Neuronal stem cell (in vitro differentiated cells): ENCODE results near the gene ZNF140.

Experiments used
- DNase-seq: peaks from one replicate; pipeline ENCODE4 v3.0.0-alpha.2; 2013; ENCODE audit warnings: low spot score
- H2AFZ ChIP-seq: one replicate; pipeline ENCODE4 v1.6.1; 2013; ENCODE audit warnings: mild to moderate bottlenecking, low read length, inconsistent platforms
- H2AK5ac ChIP-seq: 2 replicates; pipeline ENCODE4 v1.6.1; 2013; ENCODE audit warnings: low read depth, mild to moderate bottlenecking, inconsistent platforms, low read length, moderate library complexity, mixed read lengths
- H2BK120ac ChIP-seq: 2 replicates; pipeline ENCODE4 v1.6.1; 2013; ENCODE audit warnings: low read depth, mild to moderate bottlenecking, inconsistent platforms, low read length, moderate library complexity, mixed read lengths
- H2BK12ac ChIP-seq: one replicate; pipeline ENCODE4 v1.6.1; 2013; ENCODE audit warnings: low read length, inconsistent platforms
- H2BK15ac ChIP-seq: 2 replicates; pipeline ENCODE4 v1.6.1; 2013; ENCODE audit warnings: mild to moderate bottlenecking, low read length, inconsistent platforms, mixed read lengths
- H2BK5ac ChIP-seq: one replicate; pipeline ENCODE4 v1.6.1; 2013; ENCODE audit warnings: inconsistent platforms, mild to moderate bottlenecking, low read length, moderate library complexity
- H3K14ac ChIP-seq: one replicate; pipeline ENCODE4 v1.6.1; 2013; ENCODE audit warnings: low read length, inconsistent platforms
- H3K18ac ChIP-seq: 2 replicates; pipeline ENCODE4 v1.6.1; 2013; ENCODE audit warnings: low read length, inconsistent platforms
- H3K23ac ChIP-seq: 2 replicates; pipeline ENCODE4 v1.6.1; 2013; ENCODE audit warnings: low read depth, mild to moderate bottlenecking, mixed read lengths, low read length, inconsistent platforms; ENCODE audit not compliant: poor library complexity
- H3K27ac ChIP-seq: replicated peaks from 3 replicates; pipeline ENCODE4 v1.5.1; 2013; ENCODE audit warnings: low read length, inconsistent platforms
- H3K27me3 ChIP-seq, 3 experiments: 2 replicates each; pipeline ENCODE4 v1.6.1; 2013; ENCODE audit warnings: low read length in 3 of 3, mild to moderate bottlenecking in 2 of 3, inconsistent platforms in 1 of 3, low read depth in 1 of 3, mixed read lengths in 1 of 3, moderate library complexity in 1 of 3; ENCODE audit not compliant: control insufficient read depth in 3 of 3, insufficient read depth in 3 of 3
- H3K36me3 ChIP-seq, 2 donors: replicated peaks in 1 of 2; 2 replicates each; pipeline ENCODE4 v1.6.1; 2013; ENCODE audit warnings: low read length in 2 of 2; ENCODE audit not compliant: control insufficient read depth in 2 of 2, insufficient read depth in 2 of 2
- H3K4ac ChIP-seq: 2 replicates; pipeline ENCODE4 v1.6.1; 2013; ENCODE audit warnings: inconsistent platforms, mild to moderate bottlenecking, low read length, moderate library complexity
- H3K4me1 ChIP-seq, 2 donors: 1 replicate in 1 of 2; 2 replicates in 1 of 2; pipeline ENCODE4 v1.6.1; 2013; ENCODE audit warnings: low read length in 2 of 2, low read depth in 1 of 2; ENCODE audit not compliant: control insufficient read depth in 2 of 2, insufficient read depth in 1 of 2
- H3K4me2 ChIP-seq: one replicate; pipeline ENCODE4 v1.6.1; 2013; ENCODE audit warnings: mild to moderate bottlenecking, low read length, inconsistent platforms; ENCODE audit not compliant: insufficient read depth, poor library complexity, severe bottlenecking
- H3K4me3 ChIP-seq, 2 donors: 2 replicates each; pipeline ENCODE4 v1.5.1; 2013; ENCODE audit warnings: low read length in 2 of 2, mild to moderate bottlenecking in 2 of 2, inconsistent platforms in 1 of 2, moderate library complexity in 1 of 2
- H3K79me1 ChIP-seq: one replicate; pipeline ENCODE4 v1.6.1; 2013; ENCODE audit warnings: low read depth, mild to moderate bottlenecking, inconsistent platforms, low read length, moderate library complexity
- H3K9ac ChIP-seq: one replicate; pipeline ENCODE4 v1.6.1; 2013; ENCODE audit warnings: mild to moderate bottlenecking, low read depth, low read length, inconsistent platforms; ENCODE audit not compliant: poor library complexity
- H3K9me3 ChIP-seq, 2 donors: replicated peaks in 1 of 2; 2 replicates each; pipeline versions ENCODE3 to v1.6.1; 2013; ENCODE audit warnings: low read length in 2 of 2, mild to moderate bottlenecking in 2 of 2, inconsistent platforms in 1 of 2, low read depth in 1 of 2, mixed read lengths in 1 of 2, moderate library complexity in 1 of 2; ENCODE audit not compliant: control insufficient read depth in 2 of 2, insufficient read depth in 1 of 2
- H4K8ac ChIP-seq: one replicate; pipeline ENCODE4 v1.6.1; 2013; ENCODE audit warnings: low read depth, mild to moderate bottlenecking, inconsistent platforms, low read length, moderate library complexity
- H4K91ac ChIP-seq: one replicate; pipeline ENCODE4 v1.6.1; 2013; ENCODE audit warnings: low read length, low read depth, mild to moderate bottlenecking, inconsistent platforms; ENCODE audit not compliant: poor library complexity
- WGBS, 2 donors: extraction: QIAGEN DNeasy Blood & Tissue Kit; methylation state at CpG; one replicate each; pipeline ENCODE4 v1.1.7; 2013; ENCODE audit warnings: missing lambda C conversion rate in 2 of 2, mixed read lengths in 1 of 2; ENCODE audit not compliant: insufficient read length in 2 of 2, insufficient replicate concordance in 1 of 2; ENCODE audit errors: extremely low coverage in 2 of 2; 5-methylcytosine and 5-hydroxymethylcytosine counted together

The ZNF140 gene

GRCh38 chr12:133108150-133108549, 27.4 kb downstream of the ZNF140 start:
- Histone ChIP-seq H3K18ac (no peak overlapping the region), H4K8ac (no peak overlapping the region), H2AFZ (no peak overlapping the region), H4K91ac (no peak overlapping the region), H3K79me1 (no peaks in the 10 kb centered on the region), H2BK12ac (no peak overlapping the region), H3K4me3 (no peak overlapping the region), H3K4me1 (no peaks in the 10 kb centered on the region), H3K9me3 (peaks cover 32 to 95% of the 10 kb centered on the region in 2 donors), H2BK15ac (no peak overlapping the region), H3K23ac (no peak overlapping the region), H3K14ac (no peak overlapping the region), H2BK120ac (no peak overlapping the region), H3K27ac (no peak overlapping the region), H3K4ac (no peak overlapping the region), H3K9ac (no peak overlapping the region), H3K27me3 (no peaks in the 10 kb centered on the region), H2AK5ac (no peak overlapping the region), H2BK5ac (no peak overlapping the region), H3K36me3 (peaks cover 17 to 71% of the 10 kb centered on the region in 2 donors), H3K4me2 (no peak overlapping the region)
- no CpG with 5 or more reads among the region's 2 CpGs for WGBS, 2 donors
- DNase-seq, result no peak

- Histone ChIP-seq H3K18ac (no peak overlapping the region), H3K79me1 (no peaks in the 10 kb centered on the region), H3K27me3 (no peaks in the 10 kb centered on the region), H3K4ac (no peak overlapping the region), H4K8ac (no peak overlapping the region), H4K91ac (no peak overlapping the region), H3K4me1 (no peaks in the 10 kb centered on the region), H2BK120ac (no peak overlapping the region), H2BK5ac (no peak overlapping the region), H3K14ac (no peak overlapping the region), H3K4me2 (no peak overlapping the region), H2AK5ac (no peak overlapping the region), H3K27ac (no peak overlapping the region), H3K23ac (no peak overlapping the region), H3K4me3 (no peak overlapping the region), H3K9ac (no peak overlapping the region), H3K36me3 (peaks cover 27 to 92% of the 10 kb centered on the region in 2 donors), H3K9me3 (peaks cover 51 to 99% of the 10 kb centered on the region in 2 donors), H2BK15ac (no peak overlapping the region), H2AFZ (no peak overlapping the region), H2BK12ac (no peak overlapping the region)
- no peak for DNase-seq
- no CpG with 5 or more reads among the region's 3 CpGs for WGBS, 2 donors
Measured at GRCh38 chr12:133120385-133121191, 39.9 kb downstream of the ZNF140 start.

GRCh38 chr12:133124674-133125073, 44.0 kb downstream of the ZNF140 start:
- H3K27ac ChIP-seq, result no peak overlapping the region
- no CpG with 5 or more reads among the region's 2 CpGs for WGBS, 2 donors
- peaks cover 2% of the 10 kb centered on the region for H3K79me1 ChIP-seq
- H2BK120ac ChIP-seq, result no peak overlapping the region
- no peak overlapping the region for H3K23ac ChIP-seq
- H4K8ac ChIP-seq, result no peak overlapping the region
- no peak overlapping the region for H3K9ac ChIP-seq
- DNase-seq, result no peak
- H4K91ac ChIP-seq, result no peak overlapping the region
- H2BK12ac ChIP-seq, result no peak overlapping the region
- H3K4me3 ChIP-seq, result no peak overlapping the region
- H2BK15ac ChIP-seq, result no peak overlapping the region
- H3K9me3 ChIP-seq, result peaks cover 35 to 95% of the 10 kb centered on the region in 2 donors
- no peak overlapping the region for H3K18ac ChIP-seq
- no peak overlapping the region for H3K4me2 ChIP-seq
- no peaks in the 10 kb centered on the region for H3K27me3 ChIP-seq
- H3K14ac ChIP-seq, result no peak overlapping the region
- no peak overlapping the region for H2BK5ac ChIP-seq
- no peak overlapping the region for H2AFZ ChIP-seq
- H2AK5ac ChIP-seq, result no peak overlapping the region
- peaks cover 21 to 87% of the 10 kb centered on the region in 2 donors for H3K36me3 ChIP-seq
- H3K4me1 ChIP-seq, result no peaks in the 10 kb centered on the region
- no peak overlapping the region for H3K4ac ChIP-seq

- H3K4ac ChIP-seq, result no peak overlapping the region
- H3K14ac ChIP-seq, result peak overlapping the region; percentile 75
- H2AK5ac ChIP-seq, result no peak overlapping the region
- H4K8ac ChIP-seq, result no peak overlapping the region
- no peak overlapping the region for H2BK5ac ChIP-seq
- H2AFZ ChIP-seq, result peak overlapping the region; percentile 98
- no peak overlapping the region for H4K91ac ChIP-seq
- H3K4me1 ChIP-seq, result no peaks in the 10 kb centered on the region
- peak overlapping the region; percentile 95 for H3K27ac ChIP-seq
- DNase-seq, result no peak
- peaks cover 15 to 70% of the 10 kb centered on the region in 2 donors for H3K36me3 ChIP-seq
- WGBS, 2 donors, result no CpG with 5 or more reads among the region's 26 CpGs
- no peaks in the 10 kb centered on the region for H3K27me3 ChIP-seq
- peak overlapping the region; percentile 99 for H3K18ac ChIP-seq
- peaks cover 5% of the 10 kb centered on the region for H3K79me1 ChIP-seq
- H3K9ac ChIP-seq, result peak overlapping the region; percentile 98
- H2BK120ac ChIP-seq, result peak overlapping the region; percentile 67
- H3K9me3 ChIP-seq, result peaks cover 24 to 79% of the 10 kb centered on the region in 2 donors
- peak overlapping the region; percentile 37 for H3K4me2 ChIP-seq
- no peak overlapping the region for H2BK12ac ChIP-seq
- H2BK15ac ChIP-seq, result peak overlapping the region; percentile 15
- peak overlapping the region; percentile 69 to 98 for H3K4me3 ChIP-seq
- peak overlapping the region; percentile 87 for H3K23ac ChIP-seq
Measured at GRCh38 chr12:133129368-133130037, 48.8 kb downstream of the ZNF140 start.
